Heart left ventricle (tissue), 16 donors: ENCODE data around the gene RGS9. TPM values are rescaled to one million over a fixed set of nuclear protein-coding genes. Genes with fewer than 3 reads are reported as not detected.

ENCODE experiments used
- ATAC-seq, 4 donors: fragments of 200-7000 bp; cut with Tn5 transposase; one replicate each; pipeline ENCODE4 v1.9.1; 2020 to 2022; ENCODE audit warnings: moderate library complexity in 4 of 4, mild to moderate bottlenecking in 3 of 4, moderate number of reproducible peaks in 1 of 4
- DNase-seq, 5 donors: peaks; one replicate each; pipeline ENCODE4 v3.0.0-alpha.2; 2020
- H3K27ac ChIP-seq, 12 donors: fragments of 200-600 bp; sonication (generic) in 4 of 12; one replicate each; pipeline versions ENCODE4 v1.5.0 to v1.8.0; 2016 to 2022; ENCODE audit warnings: mild to moderate bottlenecking in 2 of 12
- H3K27me3 ChIP-seq, 9 donors: fragments of 200-600 bp; sonication (generic) in 2 of 9; one replicate each; pipeline versions ENCODE4 v1.5.1 to v1.8.0; 2016 to 2022; ENCODE audit warnings: mild to moderate bottlenecking in 3 of 9
- H3K36me3 ChIP-seq, 9 donors: fragments of 200-600 bp; sonication (generic) in 2 of 9; one replicate each; pipeline versions ENCODE4 v1.5.0 to v1.8.0; 2018 to 2022; ENCODE audit warnings: mild to moderate bottlenecking in 2 of 9
- H3K4me1 ChIP-seq, 12 donors: fragments of 200-600 bp; sonication (generic) in 4 of 12; one replicate each; pipeline versions ENCODE4 v1.5.0 to v1.8.0; 2016 to 2022; ENCODE audit warnings: mild to moderate bottlenecking in 3 of 12
- H3K4me3 ChIP-seq, 12 donors: fragments of 200-600 bp; sonication (generic) in 4 of 12; one replicate each; pipeline versions ENCODE4 v1.5.0 to v1.8.0; 2017 to 2022; ENCODE audit warnings: mild to moderate bottlenecking in 9 of 12, moderate library complexity in 4 of 12
- H3K9me3 ChIP-seq, 12 donors: fragments of 200-600 bp; sonication (generic) in 4 of 12; one replicate each; pipeline versions ENCODE4 v1.5.0 to v1.8.0; 2016 to 2022; ENCODE audit warnings: mild to moderate bottlenecking in 1 of 12
- POLR2A ChIP-seq, 2 donors: fragments of 450-650 bp; IDR thresholded peaks; one replicate each; pipeline ENCODE4 v1.6.1; 2017; ENCODE audit warnings: antibody characterized with exemption in 2 of 2, mild to moderate bottlenecking in 2 of 2, moderate library complexity in 2 of 2
- WGBS, 4 donors: extraction: QIAGEN DNeasy Blood & Tissue Kit in 2 of 4; methylation state at CpG; one replicate each; pipeline versions ENCODE4 v1.1.5 to v1.1.7; 2013 to 2018; 5-methylcytosine and 5-hydroxymethylcytosine counted together
- intact Hi-C, 10 donors: fragments of 100-400 bp; cut with DNase I; formaldehyde crosslinking; loops; one replicate each; pipeline versions ENCODE4 v1.11.1 to v1.14.2; 2022
- polyA plus RNA-seq, 2 donors: library from polyadenylated mRNA; stranded (reverse); fragments of 200-250 nt; gene quantifications; one replicate each; pipeline ENCODE4 v1.2.3, GENCODE V29; 2013
- total RNA-seq, 9 donors: library from RNA; depleted of rRNA in 2 of 9; stranded (reverse); fragments of >200 nt in 2 of 9; fragmentation: NEBNext Ultra II Directional in 3 of 9; extraction: Animal tissue kit (Norgen Biotek cat#: 25700) in 3 of 9; gene quantifications; one replicate each; pipeline versions ENCODE4 v1.1.0 to v1.2.4, GENCODE V29; 2016 to 2023
- TF ChIP-seq, protein P1 (sequence below), 12 donors: fragments of 200-600 bp; sonication (generic) in 4 of 12; IDR thresholded peaks; one replicate each; pipeline versions ENCODE4 v1.5.0 to v1.8.0; 2018 to 2022; ENCODE audit warnings: antibody characterized with exemption in 12 of 12, mild to moderate bottlenecking in 5 of 12
- donor health status: ischemic (EF 13 %, LVEDD 7.1; RV severe dilation, severe dysfunction).
- donor health status: healthy with polysubstance abuse.
- donor health status: DM: no; HTN: yes; CAD: no.
- donor health status: DM: no; HTN: no; CAD: no.
- donor health status: ischemic (EF 25% LVEDD 6.9; RV normal size, moderate dysfunction).
- donor health status: ischemic (EF 25% LVEDD 5.7; RV mildly dilated, moderate dysfunction).
- donor health status: healthy.
- donor health status: DM: yes; HTN: yes; CAD: no.
- donor health status: ischemic (EF 35%, LVEDD 5.7; RV mildly dilated, moderate dysfunction).
- donor health status: nonischemic (EF 11% LVEDD 7.7; RV severe dilation, severe dysfunction).
- donor health status: DM: yes; HTN: yes; CAD: no.
- donor health status: PGD.
- donor health status: ischemic (EF 29% LVEDD 5.4; RV normal size, mild dysfunction).
- donor health status: nonischemic (EF 23%, LVEDD 6.1; RV moderate dilation, normal function).

Gene RGS9
- total and polyA plus RNA-seq, 11 donors = 0.68 to 5.1 (median 1.4) TPM

DNA sequence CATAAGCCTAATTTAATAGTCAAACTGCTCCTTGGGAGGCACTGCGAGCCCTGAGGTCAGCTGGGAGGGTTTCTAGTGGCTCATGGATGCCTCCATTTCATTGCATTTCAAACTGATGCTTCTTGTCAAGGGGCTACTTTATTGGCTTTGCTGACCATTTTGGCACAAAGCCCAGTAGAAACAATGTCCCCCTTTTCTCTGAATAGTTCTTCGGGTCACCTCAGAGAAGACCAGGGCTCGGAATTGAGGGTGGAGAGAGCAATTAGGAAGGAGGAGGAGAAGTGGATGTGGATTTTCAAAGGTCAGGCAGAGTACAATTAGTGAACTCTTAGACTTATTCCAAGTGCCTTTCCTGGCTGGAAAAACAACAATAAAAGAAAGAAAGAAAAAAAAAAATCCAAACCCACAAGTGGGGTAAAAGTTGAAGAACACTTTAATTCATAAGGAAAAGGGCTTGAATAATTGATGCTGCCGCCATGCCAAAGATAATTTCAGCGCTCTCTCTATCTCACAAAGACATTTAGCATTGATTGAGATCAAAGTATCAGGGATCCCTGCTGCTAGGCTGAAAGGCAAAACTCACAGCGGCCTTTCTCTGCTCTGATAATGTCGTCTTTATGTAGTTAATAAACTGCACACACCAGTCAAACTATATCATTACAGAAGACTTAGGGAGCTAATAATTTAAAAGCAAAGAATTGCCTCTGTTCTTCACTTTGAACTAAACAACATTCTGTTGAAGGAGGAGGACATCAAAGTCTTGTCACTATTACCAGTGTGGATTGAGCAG lies 122.7 kb downstream of the RGS9 start:
- DNase-seq = no peak
- WGBS, 4 donors = 66 to 70% (median 69%) methylated on average over 7 of the region's 7 CpGs

DNA sequence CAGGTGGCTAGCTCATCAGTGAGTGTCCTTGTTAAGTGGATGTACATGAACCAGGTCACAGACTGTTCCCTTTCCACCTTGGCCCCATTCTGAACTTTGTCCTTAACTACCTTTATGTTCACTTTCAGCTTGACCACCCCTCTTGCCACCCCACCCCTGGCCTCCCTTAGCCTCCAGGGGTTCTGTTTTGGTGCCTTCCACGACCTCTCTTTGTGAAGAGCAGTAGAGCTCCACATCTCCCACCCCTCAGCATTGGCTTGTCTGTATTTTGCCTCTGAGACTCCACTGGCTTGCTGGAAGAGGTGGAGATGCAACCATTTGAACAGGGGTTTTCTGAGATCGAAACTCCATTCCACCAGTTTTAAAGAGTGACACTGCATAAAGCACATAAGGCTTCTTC lies 123.5 kb downstream of the RGS9 start:
- intact Hi-C loops = no loop called here
- H3K9me3 ChIP-seq = peaks cover 0 to 5% (median 0%) of the 10 kb centered on the region in 12 donors
- no peaks in the 10 kb centered on the region for H3K36me3 ChIP-seq
- TF ChIP-seq, protein P1, sequence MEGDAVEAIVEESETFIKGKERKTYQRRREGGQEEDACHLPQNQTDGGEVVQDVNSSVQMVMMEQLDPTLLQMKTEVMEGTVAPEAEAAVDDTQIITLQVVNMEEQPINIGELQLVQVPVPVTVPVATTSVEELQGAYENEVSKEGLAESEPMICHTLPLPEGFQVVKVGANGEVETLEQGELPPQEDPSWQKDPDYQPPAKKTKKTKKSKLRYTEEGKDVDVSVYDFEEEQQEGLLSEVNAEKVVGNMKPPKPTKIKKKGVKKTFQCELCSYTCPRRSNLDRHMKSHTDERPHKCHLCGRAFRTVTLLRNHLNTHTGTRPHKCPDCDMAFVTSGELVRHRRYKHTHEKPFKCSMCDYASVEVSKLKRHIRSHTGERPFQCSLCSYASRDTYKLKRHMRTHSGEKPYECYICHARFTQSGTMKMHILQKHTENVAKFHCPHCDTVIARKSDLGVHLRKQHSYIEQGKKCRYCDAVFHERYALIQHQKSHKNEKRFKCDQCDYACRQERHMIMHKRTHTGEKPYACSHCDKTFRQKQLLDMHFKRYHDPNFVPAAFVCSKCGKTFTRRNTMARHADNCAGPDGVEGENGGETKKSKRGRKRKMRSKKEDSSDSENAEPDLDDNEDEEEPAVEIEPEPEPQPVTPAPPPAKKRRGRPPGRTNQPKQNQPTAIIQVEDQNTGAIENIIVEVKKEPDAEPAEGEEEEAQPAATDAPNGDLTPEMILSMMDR (IDR thresholded peaks at IDR 0.05) = no peak
- TF ChIP-seq POLR2A (IDR thresholded peaks at IDR 0.05) = no peak
- no peak overlapping the region for H3K27ac ChIP-seq
- H3K4me1 ChIP-seq = no peaks in the 10 kb centered on the region
- DNase-seq (no peak), ATAC-seq (no peak)
- WGBS, 4 donors = 71 to 86% (median 75%) methylated on average over 2 of the region's 2 CpGs
- no peak overlapping the region for H3K4me3 ChIP-seq
- H3K27me3 ChIP-seq = peaks cover 0 to 15% (median 0%) of the 10 kb centered on the region in 9 donors

More for the DNA sequence above, 122.7 kb downstream of the RGS9 start:
- Histone ChIP-seq H3K36me3 (no peaks in the 10 kb centered on the region), H3K4me1 (no peaks in the 10 kb centered on the region), H3K4me3 (no peak overlapping the region), H3K27ac (no peak overlapping the region), H3K27me3 (peaks cover 0 to 15% (median 0%) of the 10 kb centered on the region in 9 donors), H3K9me3 (peaks cover 0 to 7% (median 0%) of the 10 kb centered on the region in 12 donors)
- TF ChIP-seq, protein P1 (IDR thresholded peaks at IDR 0.05) = no peak
- TF ChIP-seq POLR2A (IDR thresholded peaks at IDR 0.05) = no peak
- intact Hi-C loops = no loop called here
- ATAC-seq = no peak

DNA sequence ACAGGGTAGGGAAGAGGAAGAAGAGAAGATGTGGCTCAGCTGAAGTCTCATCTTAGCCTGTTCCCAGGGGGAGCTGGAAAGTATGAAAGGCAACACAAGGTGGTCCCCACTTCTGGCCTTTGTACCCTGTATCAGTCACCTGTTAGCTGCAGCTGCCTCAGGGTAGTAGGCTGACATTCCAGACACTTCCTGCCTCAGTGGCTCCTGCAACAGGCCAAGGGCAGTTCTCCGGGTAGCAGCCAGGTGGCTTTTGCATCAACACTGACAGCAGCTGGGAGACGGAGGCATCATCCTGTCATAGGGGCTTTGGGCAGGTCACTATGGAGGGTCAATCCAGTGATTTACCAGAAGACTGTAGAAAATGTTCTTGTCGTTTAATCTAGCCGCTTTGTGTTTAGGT lies 124.0 kb downstream of the RGS9 start:
- TF ChIP-seq POLR2A (IDR thresholded peaks at IDR 0.05) = no peak
- TF ChIP-seq, protein P1 (IDR thresholded peaks at IDR 0.05) = no peak
- Histone ChIP-seq H3K36me3 (no peaks in the 10 kb centered on the region), H3K9me3 (peaks cover 0 to 6% (median 0%) of the 10 kb centered on the region in 12 donors), H3K4me1 (no peaks in the 10 kb centered on the region), H3K27me3 (peaks cover 0 to 15% (median 0%) of the 10 kb centered on the region in 9 donors), H3K4me3 (no peak overlapping the region), H3K27ac (no peak overlapping the region)
- WGBS, 4 donors = 54 to 67% (median 60%) methylated on average over 3 to 4 of the region's 4 CpGs
- ATAC-seq (no peak), DNase-seq (no peak)
- intact Hi-C loops = no loop called here

DNA sequence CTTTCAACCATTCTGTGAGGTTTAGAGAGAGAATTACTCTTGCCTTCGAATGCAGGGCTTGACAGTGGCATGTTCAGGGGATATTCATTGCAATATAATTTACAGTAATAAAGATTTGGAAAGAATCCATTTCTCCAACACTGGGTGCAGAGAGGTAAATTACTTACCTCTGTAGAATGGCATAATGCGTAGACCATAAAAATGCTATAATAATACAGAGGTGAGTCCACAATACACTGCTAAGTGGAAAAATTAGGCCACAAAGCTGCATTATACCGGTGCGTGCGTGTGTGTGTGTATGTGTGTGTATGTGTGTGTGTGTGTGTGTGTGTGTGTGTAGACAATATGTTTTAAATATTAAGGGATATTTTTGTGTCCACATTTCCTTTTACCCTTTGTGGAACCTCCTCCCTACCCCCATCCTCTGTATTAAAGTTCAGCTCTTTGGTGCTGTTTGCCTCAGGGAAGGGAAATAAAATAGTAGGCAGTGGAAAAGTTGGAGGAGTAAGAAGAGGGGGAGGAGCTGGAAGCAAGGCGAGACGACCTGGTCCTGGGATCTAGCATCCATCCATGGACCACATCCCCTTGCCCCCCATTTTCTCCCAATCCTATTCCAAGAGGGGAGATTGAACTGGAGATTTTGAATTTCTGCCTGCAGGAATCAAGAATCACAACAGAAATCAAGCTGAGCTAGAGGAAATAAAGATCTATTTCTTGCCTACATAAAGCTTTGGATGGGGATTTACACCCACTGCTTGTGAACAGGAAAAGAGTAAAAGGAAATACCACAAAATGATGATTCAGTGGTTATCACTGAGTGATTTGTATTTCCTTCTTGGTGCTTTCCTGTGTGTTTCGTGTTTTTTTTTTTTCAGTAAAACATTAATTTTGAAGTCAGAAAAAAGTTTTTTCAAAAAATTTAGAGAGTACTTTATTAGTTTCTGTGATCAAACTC lies 124.8 kb downstream of the RGS9 start:
- WGBS, 4 donors = 61 to 64% (median 62%) methylated on average over 8 of the region's 8 CpGs
- H3K4me3 ChIP-seq = no peak overlapping the region

More for the DNA sequence above, 124.8 kb downstream of the RGS9 start:
- peaks cover 0 to 13% (median 0%) of the 10 kb centered on the region in 9 donors for H3K27me3 ChIP-seq
- H3K9me3 ChIP-seq = peaks cover 0 to 10% (median 0%) of the 10 kb centered on the region in 12 donors
- H3K27ac ChIP-seq = no peak overlapping the region
- TF ChIP-seq, protein P1 (IDR thresholded peaks at IDR 0.05) = no peak
- TF ChIP-seq POLR2A (IDR thresholded peaks at IDR 0.05) = no peak
- no peak for DNase-seq
- H3K4me1 ChIP-seq = no peaks in the 10 kb centered on the region
- no peaks in the 10 kb centered on the region for H3K36me3 ChIP-seq
- intact Hi-C loops = no loop called here
- ATAC-seq = no peak
